Stimulated activated CD8-positive, alpha-beta memory T cell treated with anti-CD3 and anti-CD28 coated beads, Interleukin-7, amount 100 ng/mL, for 4 hours (primary cell): ENCODE measurements around the gene CHD5.

Experiments used
- DNase-seq, 2 donors: peaks; one replicate each; pipeline ENCODE4 v3.0.0-alpha.2; 2020; ENCODE audit warnings: low read depth in 2 of 2

The CHD5 gene

DNA sequence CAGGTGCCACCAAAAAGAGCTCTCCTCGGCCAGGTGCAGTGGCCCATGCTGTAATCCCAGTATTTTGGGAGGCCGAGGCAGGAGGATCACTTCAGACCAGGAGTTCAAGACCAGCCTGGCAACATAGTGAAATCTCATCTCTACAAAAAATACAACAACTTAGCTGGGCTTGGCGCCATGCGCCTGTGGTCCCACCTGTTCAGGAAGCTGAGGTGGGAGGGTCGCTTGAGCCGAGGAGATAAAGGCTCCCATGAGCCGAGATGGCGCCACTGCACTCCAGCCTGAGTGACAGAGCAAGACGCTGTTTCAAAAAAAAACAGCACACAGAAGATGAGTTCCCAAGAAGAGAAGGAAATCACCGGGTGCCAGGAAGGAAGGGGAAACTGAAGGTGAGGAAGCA is 67.0 kb downstream of the CHD5 start:
- DNase-seq: no peak

DNA sequence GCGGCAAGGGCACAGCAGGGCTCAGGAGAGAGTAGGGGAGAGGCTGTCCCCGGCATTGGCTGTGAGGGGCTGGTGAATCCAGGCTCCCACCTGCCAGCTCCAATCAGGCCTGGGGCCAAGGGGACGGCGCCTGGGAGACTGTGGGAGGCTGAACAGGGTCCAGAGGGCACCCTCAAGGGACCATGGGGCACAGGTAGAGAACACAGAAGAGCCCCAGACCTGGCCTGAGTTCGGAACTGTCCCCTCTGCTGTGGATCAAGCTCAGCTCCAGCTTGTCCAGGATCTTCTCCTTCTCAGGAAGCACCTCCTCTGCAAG is 67.5 kb downstream of the CHD5 start:
- DNase-seq: no peak

DNA sequence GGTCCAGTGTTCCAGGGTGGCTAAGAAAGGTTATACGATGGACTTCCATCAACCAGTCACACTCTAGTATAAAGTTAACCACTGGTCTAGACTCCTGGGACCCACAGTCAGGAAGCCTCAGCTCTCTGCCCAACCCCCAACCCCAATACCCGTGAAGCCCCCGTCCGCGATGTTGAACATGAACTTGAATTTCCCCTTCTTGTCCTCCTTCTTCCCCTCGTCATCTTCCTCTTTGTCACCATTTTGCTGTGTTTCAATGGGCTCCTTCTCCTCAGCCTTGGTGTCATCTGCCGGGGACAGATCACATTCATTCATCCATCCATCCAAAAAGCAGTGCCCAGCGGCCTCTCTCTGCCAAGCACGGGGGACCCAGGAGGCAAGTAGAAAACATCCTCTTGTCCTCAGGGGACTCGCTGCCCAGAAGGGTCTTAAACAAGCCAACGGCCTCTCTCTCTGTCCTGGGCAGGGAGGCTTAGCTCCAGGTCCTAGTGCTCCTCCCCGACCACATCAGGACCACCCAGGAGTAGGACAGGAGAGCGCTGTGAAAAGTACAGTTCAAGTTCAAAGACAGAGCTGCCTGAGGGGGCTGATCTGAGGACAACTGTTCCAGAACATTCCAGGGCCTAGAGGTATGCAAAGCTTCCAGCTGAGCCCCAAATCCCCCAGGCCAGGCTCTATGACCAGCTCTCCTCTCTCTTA is 68.0 kb downstream of the CHD5 start:
- no peak for DNase-seq

DNA sequence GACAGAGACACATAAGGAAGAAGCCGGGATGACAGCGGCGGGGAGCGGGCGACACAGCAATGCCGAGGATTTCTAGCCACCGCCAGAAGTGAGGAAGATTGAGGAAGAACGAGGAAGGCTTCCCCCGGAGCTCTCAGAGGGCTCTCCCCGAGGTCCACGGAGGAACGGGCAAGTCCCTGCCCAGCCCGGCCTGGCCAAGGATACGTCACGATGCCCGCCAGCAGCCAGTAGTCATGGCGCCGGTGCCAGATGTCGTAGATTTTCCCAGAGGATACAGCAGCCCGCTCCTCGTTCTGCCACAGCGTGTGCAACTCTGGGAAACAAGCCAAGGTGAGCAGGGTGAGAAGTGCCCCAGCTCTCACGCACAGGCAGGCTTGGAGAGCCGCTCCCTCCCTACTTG is 68.5 kb downstream of the CHD5 start:
- DNase-seq: no peak

DNA sequence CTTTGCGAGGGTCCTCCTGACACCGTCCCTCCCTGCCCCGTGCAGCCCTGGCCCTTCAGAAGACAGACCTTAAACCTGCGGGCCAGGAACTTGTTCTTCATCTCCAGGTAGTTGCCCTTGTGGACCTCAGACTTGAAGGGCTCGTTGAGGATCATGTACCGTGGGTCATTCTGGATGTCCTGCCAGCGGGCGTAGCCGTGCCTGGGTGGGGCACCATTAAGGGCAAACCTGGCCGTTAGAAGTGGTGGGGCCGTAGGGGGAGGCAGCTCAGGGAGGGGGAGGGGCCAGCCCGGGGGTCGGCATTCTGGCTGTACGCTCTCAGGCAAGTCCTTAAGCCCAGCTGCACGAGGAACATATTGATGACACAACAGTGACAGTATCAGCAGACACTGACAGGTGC is 69.8 kb downstream of the CHD5 start:
- no peak for DNase-seq

DNA sequence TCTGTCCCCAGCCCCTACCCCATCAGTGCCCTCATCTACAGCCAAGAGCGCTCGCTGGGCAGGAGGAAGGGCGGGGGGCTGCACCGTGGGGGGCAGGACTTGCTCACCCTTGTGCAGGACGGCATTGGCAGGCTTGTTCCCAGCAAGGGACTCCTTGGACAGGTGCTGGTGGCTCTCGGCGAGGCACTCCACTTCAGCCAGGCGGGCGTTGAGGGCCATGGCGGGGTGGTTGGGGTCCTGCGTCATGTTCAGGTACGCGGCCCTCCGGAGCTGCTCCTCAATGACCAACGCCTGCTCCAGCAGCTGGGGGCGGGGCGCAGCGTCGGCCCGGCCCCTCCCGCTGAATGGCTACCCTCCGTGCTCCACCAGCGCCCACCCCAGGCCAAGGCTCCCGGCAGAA is 70.4 kb downstream of the CHD5 start:
- no peak for DNase-seq

DNA sequence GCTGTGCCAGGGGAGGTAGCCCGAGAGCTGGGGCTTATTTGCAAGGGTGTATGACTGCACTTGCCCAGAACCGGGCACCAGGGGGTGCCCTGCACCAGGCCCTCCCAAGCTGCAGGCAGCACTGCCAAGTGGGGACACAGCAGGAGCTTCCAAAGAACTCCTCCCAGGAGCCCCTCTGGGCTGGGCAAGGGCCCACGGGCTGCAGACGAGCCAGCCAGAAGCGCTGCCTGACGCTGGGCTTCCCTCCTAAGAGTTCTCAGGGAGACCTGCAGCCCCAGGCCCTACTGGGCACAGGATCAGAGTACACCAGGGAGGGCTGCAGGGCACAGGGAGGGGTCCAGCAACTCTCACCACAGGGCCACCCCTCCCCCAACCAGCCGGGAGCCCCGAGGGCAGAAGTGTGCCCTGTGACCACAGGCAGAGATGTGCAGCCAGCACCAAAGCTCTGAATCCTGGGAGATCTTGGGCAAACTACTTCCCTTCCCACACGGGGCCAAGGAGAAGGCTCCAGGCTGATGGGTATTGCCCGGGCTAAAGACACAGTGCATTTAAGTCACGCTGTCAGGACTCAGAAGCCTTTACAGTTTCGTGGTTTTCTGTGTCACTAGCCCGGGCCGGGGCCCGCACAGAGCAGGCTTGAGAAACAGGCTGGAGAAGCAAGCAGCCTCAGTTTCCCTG is 71.0 kb downstream of the CHD5 start:
- DNase-seq: no peak

DNA sequence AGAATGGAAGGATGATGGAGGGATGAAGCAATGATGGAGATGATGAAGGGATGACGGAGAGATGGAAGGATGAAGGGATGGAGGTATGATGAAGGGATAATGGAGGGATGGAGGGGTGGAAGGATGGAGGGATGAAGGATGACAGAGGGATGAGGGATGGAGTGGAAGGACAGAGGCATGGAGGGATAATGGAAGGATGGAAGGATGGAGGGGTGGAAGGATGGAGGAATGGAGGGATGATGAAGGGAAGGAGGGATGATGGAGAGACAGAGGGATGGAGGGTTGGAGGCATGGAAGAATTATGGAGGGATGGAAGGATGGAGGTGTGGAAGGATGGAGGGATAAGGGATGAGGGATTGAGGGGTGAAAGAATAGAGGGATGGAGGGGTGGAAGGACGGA is 71.6 kb downstream of the CHD5 start:
- no peak for DNase-seq

DNA sequence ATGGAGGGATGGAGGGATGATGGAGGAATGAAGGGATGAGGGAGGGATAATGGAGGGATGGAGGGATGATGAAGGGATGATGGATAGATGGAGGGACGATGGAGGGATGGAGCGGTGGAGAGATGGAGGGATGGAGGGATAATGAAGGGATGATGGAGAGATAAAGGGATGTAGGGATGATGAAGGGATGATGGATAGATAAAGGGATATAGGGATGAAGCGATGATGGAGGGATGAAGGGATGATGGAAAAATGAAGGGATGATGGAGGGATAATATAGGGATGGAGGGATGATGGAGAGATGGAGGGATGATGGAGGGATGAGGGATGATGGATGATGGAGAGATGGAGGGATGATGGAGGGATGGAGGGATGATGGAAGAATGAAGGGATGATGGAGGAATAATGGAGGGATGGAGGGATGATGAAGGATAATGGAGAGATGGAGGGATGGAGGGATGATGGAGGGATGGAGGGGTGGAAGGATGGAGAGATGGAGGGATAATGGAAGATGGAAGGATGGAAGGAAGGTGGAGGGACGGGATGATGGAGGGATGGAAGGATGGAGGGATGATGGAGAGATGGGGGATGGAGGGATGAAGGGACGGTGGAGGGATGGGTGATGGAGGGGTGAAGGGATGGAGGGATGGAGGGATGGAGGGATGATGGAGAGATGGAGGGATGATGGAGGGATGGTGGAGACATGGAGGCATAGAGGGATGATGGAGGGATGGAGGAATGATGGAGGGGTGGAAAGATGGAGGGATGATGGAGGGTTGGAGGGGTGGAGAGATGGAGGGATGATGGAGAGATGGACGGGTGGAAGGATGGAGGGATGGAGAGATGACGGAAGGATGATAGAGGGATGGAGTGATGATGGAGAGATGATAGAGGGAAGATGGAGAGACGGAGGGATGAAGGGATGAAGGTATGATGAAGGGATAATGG is 72.4 kb downstream of the CHD5 start:
- DNase-seq: no peak

DNA sequence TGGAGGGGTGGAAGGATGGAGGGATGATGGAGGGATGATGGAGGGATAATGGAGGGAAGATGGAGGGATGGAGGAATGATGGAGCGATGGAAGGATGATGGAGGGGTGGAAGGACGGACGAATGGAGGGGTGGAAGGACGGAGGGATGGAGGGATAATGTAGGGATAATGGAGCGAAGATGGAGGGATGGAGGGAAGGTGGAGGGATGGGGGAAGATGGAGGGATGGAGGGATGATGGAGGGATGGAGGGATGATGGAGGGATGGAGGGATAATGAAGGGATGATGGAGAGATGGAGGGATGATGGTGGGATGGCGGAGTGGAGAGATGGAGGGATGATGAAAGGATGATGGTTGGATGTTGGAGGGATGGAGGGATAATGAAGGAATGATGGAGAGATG is 73.1 kb downstream of the CHD5 start:
- DNase-seq: no peak

DNA sequence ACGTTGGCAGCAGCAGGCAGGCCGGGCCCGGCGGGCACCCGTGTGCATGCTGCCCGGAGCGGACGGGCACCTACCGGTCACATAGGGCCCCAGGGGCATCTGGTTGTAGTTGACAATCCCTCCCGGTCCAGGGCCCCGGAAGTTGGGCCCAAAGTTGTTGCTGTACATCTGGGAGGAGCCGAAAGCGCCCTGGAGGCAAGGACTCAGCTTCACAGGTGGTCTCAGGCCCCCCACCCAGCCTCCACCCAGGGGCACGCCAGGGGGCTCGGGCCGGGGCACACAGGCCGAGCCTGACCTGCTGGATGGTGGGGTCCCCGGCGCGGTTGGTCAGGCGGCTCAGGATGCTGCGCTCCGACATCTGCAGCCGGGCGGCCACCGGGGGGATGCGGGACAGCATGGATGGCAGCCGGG is 73.8 kb downstream of the CHD5 start:
- DNase-seq: no peak

DNA sequence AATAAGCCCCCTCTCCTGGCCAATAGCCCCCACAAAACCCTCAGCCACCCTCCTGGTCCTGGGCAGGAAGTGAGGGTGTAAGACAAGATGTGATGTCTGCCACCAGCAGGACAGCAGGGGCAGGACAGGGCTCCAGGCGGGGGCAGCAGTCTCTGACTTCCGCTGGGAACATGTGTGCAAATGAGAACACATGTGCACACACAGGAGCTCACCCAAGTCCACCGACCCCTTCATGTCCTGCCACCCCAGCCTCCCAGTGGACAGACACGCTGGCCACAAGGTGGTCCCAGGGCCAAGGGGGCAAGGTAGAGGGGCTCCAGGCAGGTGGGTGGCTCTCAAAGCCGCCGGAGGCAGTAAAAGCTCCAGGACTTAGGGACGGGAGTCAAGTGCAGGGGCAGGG is 74.4 kb downstream of the CHD5 start:
- DNase-seq: no peak

DNA sequence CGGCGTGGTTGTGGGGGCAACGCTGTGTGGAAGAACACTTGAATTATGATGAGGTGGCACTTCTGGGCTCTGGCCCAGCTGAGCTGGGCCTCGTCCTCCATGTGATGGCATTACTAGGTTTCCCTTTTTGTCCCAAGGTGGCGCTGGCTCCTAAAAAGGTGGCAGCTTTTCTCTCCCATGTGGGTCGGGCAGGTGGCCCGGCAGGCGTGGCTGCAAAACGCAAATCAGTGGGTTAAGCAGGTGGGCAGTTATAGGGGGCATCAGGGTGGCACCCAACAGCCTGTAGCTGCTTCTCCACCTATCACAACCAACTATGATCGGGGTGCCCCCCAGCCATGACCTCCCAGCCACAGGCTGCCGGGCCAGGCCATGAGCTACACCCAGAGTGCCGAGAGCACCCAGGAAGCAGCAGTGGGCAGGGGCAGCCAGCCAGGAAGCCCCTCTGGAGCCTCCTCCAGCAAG is 74.9 kb downstream of the CHD5 start:
- DNase-seq: no peak

DNA sequence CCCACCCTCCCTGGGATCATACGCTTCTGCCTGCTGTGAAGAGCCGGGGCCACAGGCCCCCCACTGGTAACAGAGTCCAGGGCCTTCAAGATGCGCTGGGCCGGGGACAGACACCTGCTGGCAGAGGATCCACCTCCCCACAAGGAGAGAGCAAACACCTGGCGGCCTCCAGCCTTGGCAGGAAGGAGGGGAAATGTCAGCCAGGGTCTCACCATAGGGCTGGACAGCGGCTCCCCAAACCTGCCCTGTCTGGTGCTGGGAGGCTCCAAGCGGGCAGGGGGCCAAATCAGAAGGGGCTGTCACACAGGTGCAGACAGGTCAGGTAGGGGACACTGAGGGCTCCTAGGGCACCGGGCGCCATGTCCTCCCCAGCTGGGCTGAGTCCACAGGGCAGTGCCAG is 75.5 kb downstream of the CHD5 start:
- no peak for DNase-seq

DNA sequence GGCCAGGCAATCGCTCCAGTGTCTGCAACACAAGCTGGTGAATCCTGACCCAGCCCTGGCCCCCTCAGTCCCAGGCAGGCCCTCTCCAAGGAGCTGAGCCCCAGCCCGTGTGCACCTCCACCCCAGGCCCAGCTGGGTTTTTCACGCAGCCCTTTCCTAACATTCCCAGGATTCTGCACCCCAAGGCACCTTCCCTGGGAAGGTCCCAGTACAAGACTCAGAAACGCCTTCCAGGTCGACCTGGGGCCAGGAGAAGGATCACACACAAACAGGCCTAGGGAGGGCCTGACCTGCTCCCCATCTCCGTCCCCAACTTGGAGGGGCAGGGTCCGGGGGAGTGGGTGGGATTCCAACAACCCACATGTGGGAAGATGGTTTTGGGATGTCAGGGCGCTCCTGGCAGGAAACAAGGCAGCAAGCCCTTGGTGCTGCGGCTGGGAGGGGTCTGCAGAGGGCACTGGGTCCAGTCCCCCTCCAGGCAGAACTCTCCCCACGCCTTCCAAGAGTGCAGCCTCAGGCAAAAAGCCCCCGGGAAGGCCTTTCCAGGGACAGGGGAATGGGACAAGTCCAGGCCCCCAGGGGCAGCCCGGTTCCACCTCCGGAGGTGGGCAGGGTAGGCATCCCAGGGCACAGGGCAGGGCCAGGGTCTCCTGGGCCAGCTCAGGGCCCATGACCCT is 76.1 kb downstream of the CHD5 start:
- DNase-seq: no peak

DNA sequence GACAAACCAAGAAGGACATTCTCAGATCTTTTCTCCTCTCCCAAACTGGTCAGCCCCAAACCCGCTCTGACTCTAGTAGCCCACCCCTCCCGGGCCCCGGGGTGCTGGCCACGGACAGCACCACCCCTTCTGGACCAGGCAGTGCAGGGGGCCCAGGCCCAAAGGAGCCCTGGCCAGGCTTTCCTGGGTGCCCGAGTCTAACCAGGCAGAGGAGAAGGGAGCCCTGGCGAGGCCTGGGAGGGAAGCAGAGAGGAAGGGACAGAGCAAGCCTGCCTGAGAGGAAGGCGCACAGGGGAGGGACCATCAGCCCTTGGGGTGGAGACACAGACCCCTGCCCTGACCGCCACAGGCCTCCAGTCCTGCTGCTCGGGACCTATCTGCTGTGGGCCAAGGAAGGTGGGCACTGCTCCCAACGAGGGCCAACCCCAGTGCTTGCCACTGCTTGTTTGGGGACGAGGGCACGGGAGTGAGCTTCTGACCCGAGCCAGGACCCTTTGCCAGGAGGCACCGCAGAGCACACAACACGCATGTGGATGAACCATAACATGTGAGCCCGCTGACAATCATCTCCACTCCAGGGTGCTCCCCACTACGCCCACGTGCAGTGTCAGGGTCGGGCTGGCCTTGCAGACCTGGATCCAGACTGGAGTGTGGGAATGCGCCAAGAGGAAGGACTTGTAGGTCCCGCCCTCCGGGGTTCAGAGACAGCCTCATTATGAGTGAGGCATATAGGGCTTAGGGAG is 76.8 kb downstream of the CHD5 start:
- DNase-seq: no peak

DNA sequence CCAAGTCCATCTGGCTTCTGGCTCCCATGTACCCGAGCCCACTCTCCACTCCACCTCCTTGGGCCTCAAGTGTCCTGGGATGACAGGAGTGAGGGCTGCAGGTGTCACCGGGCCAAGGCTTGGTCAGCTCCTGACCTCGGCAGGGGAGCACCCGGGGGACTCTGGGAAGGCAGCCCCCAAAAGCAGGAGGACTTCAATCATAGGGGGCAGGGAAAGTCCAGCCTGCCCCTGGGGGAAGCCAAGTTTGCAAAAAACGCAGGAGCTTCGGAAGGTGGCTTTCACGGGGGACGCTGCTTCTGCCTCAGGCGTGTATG is 77.6 kb downstream of the CHD5 start:
- no peak for DNase-seq

DNA sequence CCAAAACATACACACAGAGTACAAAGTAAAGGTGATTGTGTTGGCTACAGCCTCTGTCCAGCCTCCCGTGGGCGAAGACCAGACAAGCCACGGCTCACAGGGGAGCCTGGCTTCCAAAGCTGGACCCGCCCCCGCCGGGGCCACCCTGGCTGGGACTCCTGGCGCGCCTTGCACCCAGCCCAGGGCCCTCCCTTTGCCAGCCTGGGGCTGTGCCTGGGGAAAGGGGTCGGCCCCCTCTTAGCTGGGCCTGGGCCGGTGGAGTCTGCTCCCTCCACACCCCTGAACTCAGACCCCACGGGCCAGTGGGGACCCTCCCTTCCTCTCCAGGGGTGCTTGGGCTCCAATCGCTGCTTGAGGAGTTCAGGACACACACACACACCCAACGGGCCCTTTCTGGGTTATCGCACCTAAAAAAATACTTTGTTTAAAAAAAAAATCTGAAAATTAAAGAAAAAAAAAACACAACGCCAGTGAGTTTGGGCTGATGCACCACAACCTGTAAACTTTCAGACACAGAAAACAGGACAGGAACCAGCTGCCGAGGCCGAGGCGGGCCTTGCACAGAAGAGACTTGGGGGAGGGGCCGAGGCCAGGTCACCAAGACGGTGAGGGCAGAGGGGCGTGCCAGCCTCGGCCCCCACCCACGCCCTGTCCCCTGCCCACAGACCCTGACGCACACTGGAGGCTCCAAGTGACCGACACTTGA is 78.1 kb downstream of the CHD5 start:
- no peak for DNase-seq

DNA sequence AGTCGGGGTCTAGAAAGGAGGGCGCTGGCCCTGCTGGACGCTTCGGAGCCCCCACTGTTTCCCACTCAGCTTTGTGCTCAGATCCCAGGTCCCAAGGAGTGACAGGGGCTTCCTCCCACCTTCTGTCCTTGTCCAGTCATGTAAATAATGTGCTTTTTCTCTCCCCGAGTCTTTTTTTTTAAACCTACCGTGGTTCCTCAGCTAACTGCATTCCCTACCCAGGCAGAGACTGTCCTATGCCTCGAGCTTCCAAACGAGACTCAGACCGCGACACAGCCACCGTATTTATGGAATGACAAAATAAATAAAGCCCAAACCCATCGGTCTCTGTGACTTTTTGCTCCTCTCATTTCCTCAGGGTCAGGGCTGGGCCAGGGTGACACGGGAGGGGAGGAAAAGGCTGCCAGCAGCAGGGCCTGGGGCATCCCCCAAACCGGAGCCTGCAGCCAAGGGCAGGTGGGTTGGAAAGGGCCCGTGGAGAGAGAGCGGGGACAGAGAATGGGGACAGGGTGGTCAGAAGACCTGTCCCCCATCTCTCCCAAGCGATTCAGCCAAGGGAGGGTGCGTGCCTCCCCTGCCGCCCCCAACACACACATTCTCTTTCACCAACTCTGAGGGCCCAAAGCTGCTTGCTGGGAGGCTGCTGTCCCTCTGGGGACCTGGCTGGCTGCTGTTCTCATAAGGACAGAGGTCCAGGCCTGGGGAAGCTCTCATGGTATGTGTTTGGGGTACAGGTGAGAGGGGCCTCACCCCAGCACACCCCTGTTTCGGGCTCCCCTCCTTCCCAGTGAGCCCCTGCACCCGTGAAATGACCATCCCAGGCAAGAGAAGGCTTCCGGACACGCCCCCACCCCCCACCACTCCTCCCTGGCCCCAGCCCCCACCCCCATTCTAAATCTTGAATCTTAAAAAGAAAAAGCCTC is 79.0 kb downstream of the CHD5 start:
- DNase-seq: no peak
